ENCODE data around the gene RPS15. TPM values are rescaled to one million over a fixed set of nuclear protein-coding genes. Genes with fewer than 3 reads are reported as not detected.

RPS15 gene
- total RNA-seq, 2 donors from 2014 or later, result 2,008 to 2,166 TPM

- H3K27ac ChIP-seq, result no peak overlapping the region
- H3K4me3 ChIP-seq, result no peak overlapping the region
- H3K36me3 ChIP-seq (replicated peaks in 1 of 2; ENCODE audit: insufficient read depth in 1 of 2, low read depth in 2 of 2), result peaks cover 15 to 36% of the 10 kb centered on the region in 2 donors
- no peak for DNase-seq
- 92 to 95% methylated on average over 15 of the region's 15 CpGs for WGBS, 2 donors
- no peaks in the 10 kb centered on the region for H3K9me3 ChIP-seq
- peaks cover 37% of the 10 kb centered on the region for H3K4me1 ChIP-seq
- ATAC-seq, result no peak
- no peaks in the 10 kb centered on the region for H3K27me3 ChIP-seq
- no peak for TF ChIP-seq POLR2A (IDR thresholded peaks at IDR 0.05)
- TF ChIP-seq, protein P1, sequence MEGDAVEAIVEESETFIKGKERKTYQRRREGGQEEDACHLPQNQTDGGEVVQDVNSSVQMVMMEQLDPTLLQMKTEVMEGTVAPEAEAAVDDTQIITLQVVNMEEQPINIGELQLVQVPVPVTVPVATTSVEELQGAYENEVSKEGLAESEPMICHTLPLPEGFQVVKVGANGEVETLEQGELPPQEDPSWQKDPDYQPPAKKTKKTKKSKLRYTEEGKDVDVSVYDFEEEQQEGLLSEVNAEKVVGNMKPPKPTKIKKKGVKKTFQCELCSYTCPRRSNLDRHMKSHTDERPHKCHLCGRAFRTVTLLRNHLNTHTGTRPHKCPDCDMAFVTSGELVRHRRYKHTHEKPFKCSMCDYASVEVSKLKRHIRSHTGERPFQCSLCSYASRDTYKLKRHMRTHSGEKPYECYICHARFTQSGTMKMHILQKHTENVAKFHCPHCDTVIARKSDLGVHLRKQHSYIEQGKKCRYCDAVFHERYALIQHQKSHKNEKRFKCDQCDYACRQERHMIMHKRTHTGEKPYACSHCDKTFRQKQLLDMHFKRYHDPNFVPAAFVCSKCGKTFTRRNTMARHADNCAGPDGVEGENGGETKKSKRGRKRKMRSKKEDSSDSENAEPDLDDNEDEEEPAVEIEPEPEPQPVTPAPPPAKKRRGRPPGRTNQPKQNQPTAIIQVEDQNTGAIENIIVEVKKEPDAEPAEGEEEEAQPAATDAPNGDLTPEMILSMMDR (IDR thresholded peaks at IDR 0.05), result no peak
- intact Hi-C loops (cut with DNase I), result no loop called here
These were observed 17.6 kb upstream of the RPS15 start for GRCh38 chr19:1420590-1420989.

GRCh38 chr19:1421218-1421957 lies 16.8 kb upstream of the RPS15 start:
- intact Hi-C loops (cut with DNase I), result no loop called here
- Histone ChIP-seq H3K36me3 (replicated peaks in 1 of 2; ENCODE audit: insufficient read depth in 1 of 2, low read depth in 2 of 2) (peaks cover 15 to 38% of the 10 kb centered on the region in 2 donors), H3K4me3 (no peak overlapping the region), H3K4me1 (peaks cover 29% of the 10 kb centered on the region), H3K27ac (no peak overlapping the region), H3K27me3 (no peaks in the 10 kb centered on the region), H3K9me3 (no peaks in the 10 kb centered on the region)
- ATAC-seq (no peak), DNase-seq (no peak)
- WGBS, 2 donors, result 92% methylated on average over 9 to 37 of the region's 37 CpGs
- no peak for TF ChIP-seq POLR2A (IDR thresholded peaks at IDR 0.05)
- TF ChIP-seq, protein P1 (IDR thresholded peaks at IDR 0.05), result no peak

DNA sequence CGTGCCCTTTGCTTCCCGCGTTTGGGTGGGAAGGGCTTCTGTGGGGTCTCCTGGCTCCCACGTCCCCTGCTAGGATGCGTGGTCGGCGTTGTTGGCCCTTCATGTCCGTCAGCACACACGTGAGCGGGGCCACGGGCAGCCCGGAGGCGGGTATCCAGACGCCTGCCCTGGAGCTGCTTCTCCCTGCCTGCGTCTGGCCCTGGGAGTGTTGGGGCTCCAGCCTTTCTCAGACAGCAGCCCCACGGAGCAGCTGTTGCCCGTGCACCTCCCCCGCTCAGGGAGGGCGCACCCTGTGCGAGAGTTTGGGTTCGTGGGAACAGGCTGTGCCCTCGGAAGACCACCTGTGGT lies 16.3 kb upstream of the RPS15 start:
- no peak overlapping the region for H3K4me3 ChIP-seq
- no peaks in the 10 kb centered on the region for H3K9me3 ChIP-seq
- H3K4me1 ChIP-seq, result peaks cover 23% of the 10 kb centered on the region
- H3K27me3 ChIP-seq, result no peaks in the 10 kb centered on the region
- WGBS, 2 donors, result 86 to 100% methylated on average over 1 to 22 of the region's 22 CpGs
- H3K27ac ChIP-seq, result no peak overlapping the region
- intact Hi-C loops (cut with DNase I), result no loop called here
- peaks cover 15 to 39% of the 10 kb centered on the region in 2 donors for H3K36me3 ChIP-seq (replicated peaks in 1 of 2; ENCODE audit: insufficient read depth in 1 of 2, low read depth in 2 of 2)
- TF ChIP-seq POLR2A (IDR thresholded peaks at IDR 0.05), result no peak
- TF ChIP-seq, protein P1 (IDR thresholded peaks at IDR 0.05), result no peak
- no peak for ATAC-seq
- DNase-seq, result no peak

DNA sequence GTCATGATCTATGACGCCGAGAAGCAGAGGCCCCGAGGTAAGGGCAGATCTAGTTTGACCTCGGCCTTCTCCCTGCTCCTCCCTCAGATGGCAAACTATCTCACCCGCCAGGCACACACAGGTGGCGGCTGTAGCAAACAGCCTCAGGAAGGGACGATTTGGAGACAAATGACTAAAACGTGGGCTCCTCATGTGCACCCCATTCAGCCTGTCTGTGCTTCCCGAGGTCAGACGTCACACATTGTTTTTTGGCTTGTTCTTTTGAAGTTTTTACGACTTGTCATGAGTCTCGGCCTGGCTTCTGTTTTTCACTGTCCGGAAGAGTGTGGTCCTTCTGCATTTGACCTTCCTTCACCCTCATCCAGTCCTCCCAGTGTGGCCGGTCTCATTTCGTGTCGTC lies 15.8 kb upstream of the RPS15 start:
- no peak overlapping the region for H3K4me3 ChIP-seq
- intact Hi-C loops (cut with DNase I), result no loop called here
- H3K36me3 ChIP-seq (replicated peaks in 1 of 2; ENCODE audit: insufficient read depth in 1 of 2, low read depth in 2 of 2), result peaks cover 15 to 39% of the 10 kb centered on the region in 2 donors
- H3K27me3 ChIP-seq, result no peaks in the 10 kb centered on the region
- DNase-seq (no peak), ATAC-seq (no peak)
- TF ChIP-seq POLR2A (IDR thresholded peaks at IDR 0.05), result no peak
- TF ChIP-seq, protein P1 (IDR thresholded peaks at IDR 0.05), result no peak
- no peak overlapping the region for H3K27ac ChIP-seq
- no peaks in the 10 kb centered on the region for H3K9me3 ChIP-seq
- peaks cover 19% of the 10 kb centered on the region for H3K4me1 ChIP-seq
- WGBS, 2 donors, result 79 to 87% methylated on average over 12 to 16 of the region's 16 CpGs

- no peak for DNase-seq
- Histone ChIP-seq H3K4me3 (no peak overlapping the region), H3K4me1 (peaks cover 13% of the 10 kb centered on the region), H3K36me3 (replicated peaks in 1 of 2; ENCODE audit: insufficient read depth in 1 of 2, low read depth in 2 of 2) (peaks cover 15 to 39% of the 10 kb centered on the region in 2 donors), H3K27me3 (no peaks in the 10 kb centered on the region), H3K9me3 (no peaks in the 10 kb centered on the region), H3K27ac (no peak overlapping the region)
- no peak for ATAC-seq
- WGBS, 2 donors, result 88 to 94% methylated on average over 24 of the region's 24 CpGs
- TF ChIP-seq, protein P1 (IDR thresholded peaks at IDR 0.05), result no peak
- no peak for TF ChIP-seq POLR2A (IDR thresholded peaks at IDR 0.05)
- intact Hi-C loops (cut with DNase I), result no loop called here
These were observed 15.3 kb upstream of the RPS15 start for GRCh38 chr19:1422943-1423342.

Measured in body of pancreas (tissue), 4 donors.